Hematopoietic multipotent progenitor cell treated with erythropoietin and hydrocortisone succinate and interleukin-3 and kit ligand, for 8 days (in vitro differentiated cells): Measurements from ENCODE around the gene OLFML1.
"Not testable (repeated sequence)": the region's sequence is repeated elsewhere in the genome, so short reads cannot be mapped to it uniquely, and the experiment has no call there.

Experiments
- DNase-seq: peaks from one replicate; pipeline ENCODE4 v3.0.0-alpha.2; 2015

OLFML1 gene

GRCh38 chr11:7513234-7514098 lies 28.2 kb downstream of the OLFML1 start, which contains the start of gene PPFIBP2:
PPFIBP2 (plus strand) TSS chr11:7513999; CDS start chr11:7549476, 35,477 bp downstream.
- DNase-seq: peak; percentile 70

DNA sequence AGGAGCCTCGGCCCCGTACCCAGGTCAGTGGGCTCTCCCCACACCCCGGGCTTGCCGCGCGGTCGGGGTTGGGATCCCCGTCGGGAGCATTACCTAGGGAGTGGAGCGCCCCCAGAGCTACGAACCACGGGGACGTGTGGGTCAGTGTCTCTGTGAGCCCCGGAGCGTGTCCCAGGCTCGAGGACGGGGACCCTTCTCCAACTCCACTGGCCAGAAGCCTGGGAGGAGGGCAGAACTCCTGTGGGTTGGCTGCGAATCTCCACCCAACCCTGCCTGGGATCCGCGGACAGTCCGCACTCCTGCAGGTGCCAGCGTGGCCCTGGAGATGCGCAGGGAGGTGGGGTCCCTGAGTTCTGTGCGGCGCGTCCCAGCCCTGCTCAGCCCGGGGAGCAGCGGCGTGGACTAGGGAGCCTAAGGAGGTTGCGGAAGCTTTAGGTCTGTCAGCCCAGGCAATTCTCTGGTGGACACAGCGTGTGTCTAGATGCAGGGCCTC lies 28.8 kb downstream of the OLFML1 start:
- DNase-seq: no peak

DNA sequence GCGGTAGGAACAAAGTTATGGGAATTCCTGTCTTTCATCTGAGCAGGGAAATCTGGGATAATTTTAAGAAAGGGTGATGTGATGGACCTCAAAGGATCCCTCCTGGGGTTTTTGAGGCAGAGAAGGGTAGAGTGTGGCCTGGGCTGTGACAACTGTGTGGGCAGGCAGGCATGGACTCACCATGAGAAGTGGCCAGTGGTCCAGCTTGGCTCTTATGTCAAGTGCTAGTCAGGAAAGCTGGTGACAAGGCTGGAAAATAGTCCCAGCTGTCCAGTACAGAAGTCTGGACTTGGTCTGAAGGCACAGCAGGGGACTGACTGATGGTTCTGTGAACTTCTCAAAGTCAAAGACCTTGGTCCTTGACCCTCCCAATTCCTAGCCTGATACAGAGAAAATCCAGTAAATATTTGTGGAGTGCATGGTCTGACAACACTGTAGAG lies 30.2 kb downstream of the OLFML1 start:
- DNase-seq: no peak

GRCh38 chr11:7516475-7516874 lies 31.2 kb downstream of the OLFML1 start:
- no peak for DNase-seq

DNA sequence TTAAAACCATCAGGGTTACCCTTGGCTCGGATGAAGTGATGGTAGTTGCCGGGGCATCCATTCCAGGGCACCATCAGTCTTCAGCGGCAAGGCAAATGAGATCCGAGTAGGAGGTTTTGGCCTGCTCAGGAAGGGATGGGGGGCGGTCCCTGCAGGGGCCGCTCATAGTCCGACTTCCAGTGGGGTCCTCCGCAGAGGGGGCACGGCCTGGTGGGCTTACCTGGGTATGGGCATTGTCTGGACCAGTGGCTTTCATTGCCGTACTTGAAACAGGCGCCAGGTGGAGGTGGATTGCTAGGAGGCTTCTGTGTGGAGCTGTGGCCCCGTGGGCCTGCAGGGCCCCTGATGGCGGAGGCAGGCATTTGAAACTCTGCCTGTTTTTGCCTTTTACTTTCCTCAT lies 32.4 kb downstream of the OLFML1 start:
- not testable (repeated sequence) for DNase-seq

DNA sequence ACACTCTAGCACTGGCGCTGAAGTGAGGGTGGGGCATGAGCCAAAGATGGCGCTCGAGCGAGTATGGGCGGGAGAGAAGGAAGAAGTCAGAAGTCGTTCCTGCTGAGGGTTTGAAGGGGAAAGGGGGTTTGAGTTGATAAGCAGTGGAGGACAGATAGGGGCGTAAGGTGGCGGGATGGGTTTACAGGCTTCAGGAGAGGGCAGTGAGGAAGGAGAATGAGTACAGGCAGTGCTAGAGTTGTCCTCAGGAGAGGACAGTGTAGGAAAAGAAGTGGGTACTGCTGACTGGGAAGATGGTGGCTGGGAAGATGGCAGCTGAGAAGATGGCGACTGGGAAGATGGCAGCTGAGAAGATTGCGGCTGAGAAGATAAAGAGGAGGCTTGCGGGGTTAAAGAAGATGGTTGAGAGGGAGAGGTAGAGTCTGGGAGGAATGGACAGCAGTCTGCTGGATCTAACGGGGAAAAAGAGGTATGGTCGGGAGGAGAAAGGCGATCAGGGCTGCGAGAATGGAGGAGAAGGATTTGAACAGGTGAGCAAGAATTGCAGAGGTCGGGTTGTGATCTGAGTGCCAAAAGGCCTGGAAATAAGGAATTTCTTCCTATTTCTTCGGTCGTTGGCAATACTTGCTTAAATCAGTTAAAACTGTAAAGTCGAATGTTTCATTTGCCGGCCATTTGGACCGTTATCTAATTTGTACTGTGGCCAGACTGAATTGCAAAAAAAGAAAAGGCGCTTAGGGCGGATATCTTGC lies 33.7 kb downstream of the OLFML1 start:
- DNase-seq: no peak

GRCh38 chr11:7520011-7520942 lies 35.0 kb downstream of the OLFML1 start:
- DNase-seq: no peak

DNA sequence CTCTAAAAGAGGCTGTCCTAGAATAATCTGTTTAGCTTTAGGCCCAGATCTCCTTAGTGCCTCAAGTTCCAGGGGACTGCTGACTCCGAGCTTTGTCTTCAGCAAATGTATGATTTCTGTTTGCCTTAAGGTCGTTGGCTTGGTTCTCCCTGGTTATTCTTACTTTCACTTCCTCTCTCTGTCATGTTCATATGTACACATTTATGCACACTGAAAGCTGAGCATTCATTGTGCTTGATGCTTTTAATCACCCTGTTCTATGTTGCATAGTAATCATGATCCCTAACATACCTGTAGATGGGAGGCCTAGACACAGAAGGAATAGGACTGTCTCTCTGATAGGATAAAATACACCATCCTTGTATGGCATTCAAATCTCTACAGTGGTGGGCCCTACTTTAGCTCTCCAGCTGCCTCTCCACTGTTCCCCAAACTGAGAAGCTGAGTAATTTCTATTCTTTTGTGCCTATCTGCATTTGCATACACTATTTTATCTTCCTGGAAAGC lies 35.7 kb downstream of the OLFML1 start:
- no peak for DNase-seq

DNA sequence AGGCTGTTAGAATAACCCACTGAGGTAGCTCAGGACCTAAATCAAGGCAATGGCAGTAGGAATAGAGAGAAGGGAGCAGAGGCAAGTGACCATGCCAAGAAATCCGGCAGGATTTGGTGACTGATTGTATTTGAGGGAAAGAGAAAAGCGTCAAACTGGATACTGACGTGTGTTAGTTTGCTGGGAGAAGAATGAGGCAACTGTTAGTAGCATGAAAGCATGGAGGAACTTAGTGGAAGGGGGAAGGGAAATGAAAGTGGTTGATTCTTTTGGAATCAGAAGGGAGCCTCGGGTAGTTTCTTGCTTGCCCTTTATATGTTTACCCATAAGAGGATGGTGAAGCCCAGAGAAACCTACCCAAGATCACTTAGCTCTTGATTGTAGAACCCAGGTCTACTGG lies 36.8 kb downstream of the OLFML1 start:
- DNase-seq: no peak

GRCh38 chr11:7522546-7522945 lies 37.2 kb downstream of the OLFML1 start:
- DNase-seq: no peak

DNA sequence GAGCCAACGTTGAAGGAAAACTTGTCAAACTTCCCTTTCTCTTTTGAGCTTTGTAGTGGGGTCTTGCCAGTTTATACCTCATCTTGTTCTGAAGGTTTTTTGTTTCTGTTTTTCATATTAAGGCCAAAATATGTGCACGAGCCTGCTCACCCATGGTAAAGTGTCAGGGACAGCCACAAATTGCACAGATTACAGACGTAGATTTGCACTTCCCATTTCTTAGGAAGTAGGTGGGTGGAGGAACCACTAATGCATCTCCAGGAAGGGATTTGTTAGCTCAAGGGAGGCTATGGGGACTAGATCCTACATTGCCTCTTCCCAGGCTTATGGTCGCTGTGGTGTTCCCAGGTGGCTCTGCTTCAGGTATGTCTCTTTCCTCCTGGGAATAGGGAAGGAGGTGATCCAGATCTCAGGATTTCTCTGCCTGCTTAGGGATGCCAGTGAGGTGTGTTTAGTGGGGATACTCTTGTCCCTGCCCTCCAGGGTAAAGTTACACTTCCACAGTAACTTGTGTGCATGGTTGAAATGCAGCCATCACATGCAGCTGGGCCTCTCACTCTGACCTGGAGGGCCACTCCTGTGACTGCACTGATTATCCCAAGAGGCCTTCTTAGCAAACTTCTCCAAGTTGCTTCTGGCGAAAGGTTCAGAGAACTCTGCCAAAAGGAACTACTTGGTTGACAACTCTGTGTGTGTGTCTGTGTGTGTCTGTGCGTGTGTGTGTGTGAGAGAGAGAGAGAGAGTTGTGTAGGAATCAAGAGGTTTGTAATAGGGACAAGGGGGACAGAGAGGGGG lies 38.3 kb downstream of the OLFML1 start:
- DNase-seq: no peak

DNA sequence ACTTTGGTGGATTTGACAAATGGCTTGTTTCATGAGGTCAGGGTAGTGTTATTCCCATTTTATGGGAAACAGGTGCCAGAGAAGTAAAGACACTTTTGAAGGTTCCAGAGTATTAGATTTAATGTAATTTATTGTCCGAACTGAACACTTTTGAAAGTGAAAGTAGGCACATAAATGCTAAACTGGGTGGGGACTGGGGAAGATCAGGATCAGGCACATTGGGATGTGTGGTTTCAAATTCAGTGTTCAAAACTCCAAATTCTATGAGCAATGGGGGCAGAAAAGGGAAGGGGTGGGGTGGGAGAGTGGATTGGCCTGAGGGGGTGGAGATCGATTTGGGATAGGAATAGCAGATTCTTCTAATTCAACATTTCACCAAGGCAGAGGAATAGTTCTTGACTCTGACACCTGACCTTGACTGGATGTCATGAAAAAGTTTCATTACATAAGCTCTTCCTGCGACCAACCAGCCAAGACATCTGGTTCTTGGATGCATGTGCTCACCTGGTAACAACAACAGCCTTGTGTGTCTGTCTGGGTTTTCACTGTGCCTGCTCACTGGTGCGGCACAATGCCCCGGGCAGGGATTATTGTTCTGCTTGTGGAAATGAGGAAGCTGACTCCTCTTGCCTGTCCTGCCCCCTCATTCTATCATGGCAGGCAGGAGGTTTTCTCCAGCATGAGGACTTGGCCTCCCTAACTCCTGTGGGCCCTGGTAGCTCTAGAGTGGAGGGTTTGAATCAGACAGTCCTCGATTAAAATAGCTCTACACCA lies 39.3 kb downstream of the OLFML1 start:
- no peak for DNase-seq

DNA sequence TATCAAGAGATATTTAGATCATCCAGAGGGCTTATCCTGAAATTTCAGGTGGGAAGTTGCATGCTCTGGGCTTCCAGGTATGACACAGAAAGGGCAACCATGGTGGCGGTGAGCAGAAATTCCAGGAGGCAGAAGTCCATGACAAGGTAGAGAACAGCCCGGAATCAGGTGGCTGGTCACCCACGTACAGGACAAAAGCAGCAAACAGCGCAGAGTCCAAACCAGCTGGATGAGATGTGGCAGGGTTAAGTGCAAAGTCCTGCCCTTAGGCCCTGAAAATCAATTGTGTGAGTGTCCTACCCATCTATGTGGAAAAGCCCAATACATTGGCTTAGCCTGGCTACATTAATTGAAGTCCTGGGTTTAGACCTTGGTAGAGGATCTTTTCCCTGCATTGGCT lies 40.1 kb downstream of the OLFML1 start:
- DNase-seq: no peak

DNA sequence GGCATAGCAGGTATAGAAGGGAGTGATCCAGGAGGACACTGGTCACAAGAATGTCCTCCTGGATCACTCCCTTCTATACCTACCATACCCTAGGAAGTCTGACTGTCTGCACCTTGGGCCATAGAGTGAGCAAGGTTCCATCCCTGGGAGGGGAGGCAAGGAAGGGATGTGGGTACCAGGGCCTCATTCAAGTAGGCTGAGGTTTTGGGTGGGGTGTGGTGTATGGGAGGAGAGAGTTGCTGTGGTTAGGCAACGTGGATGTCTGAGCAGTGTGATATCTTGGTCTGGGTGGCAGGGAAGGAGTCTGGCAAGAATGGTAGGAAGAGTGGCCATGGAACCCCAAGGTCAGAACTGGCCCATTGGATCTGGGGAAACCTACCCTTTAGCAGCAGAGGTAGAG lies 41.7 kb downstream of the OLFML1 start:
- DNase-seq: no peak

GRCh38 chr11:7528514-7529049 lies 43.3 kb downstream of the OLFML1 start:
- no peak for DNase-seq

DNA sequence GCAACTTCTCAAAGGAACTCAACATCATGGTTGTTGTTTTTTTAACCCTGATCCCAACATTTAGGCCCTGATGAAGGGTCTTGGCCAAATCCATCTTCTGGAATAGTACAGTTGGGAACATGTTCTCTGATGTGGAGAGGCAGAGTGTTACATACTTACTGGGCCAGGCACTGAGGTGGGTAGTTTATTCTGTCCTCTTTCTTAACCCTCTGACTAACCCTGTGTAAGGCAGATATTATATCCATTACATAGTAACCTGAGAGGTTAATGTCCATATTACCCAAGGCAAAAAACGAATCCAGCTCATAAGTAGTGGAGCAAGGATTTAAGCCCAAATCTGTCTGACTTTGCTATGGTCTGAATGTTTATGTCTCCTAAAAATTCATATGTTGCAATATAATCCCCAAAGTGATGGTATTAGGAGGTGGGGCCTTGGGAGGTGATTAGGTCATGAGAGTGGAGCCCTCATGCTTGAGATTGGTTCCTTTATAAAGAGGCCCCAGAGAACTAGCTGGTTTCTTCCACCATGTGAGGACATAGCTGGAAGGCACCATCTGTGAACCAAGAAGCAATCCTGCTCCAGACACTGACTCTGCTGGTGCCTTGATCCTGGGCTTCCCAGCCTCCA lies 44.8 kb downstream of the OLFML1 start:
- DNase-seq: no peak

DNA sequence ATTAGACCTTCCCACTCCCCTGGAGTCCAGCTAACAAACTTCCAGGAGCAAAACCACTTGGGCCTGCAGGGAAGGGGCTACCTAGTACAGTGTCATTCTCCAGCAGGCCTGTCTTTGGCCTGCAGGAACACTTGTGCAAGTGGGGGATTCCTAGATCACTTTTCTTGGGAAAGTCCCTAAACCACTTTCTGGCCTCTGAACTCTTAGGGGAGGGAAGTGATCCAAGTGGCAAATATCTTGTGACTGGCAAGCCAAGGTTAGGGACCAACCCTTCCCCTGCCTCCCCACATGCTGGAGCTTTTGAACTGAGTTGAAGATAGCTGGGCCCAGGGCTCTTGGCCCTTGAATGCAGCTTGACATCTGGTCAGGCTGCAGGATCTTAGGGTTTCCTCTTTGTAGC lies 45.7 kb downstream of the OLFML1 start:
- DNase-seq: no peak

- DNase-seq: no peak
These were observed 47.3 kb downstream of the OLFML1 start for GRCh38 chr11:7532405-7533145.
